IMR-90 (cell line): ENCODE results near the gene DBT. TPM values are rescaled to one million over a fixed set of nuclear protein-coding genes. Genes with fewer than 3 reads are reported as not detected.
"Not testable (repeated sequence)": the region's sequence is repeated elsewhere in the genome, so short reads cannot be mapped to it uniquely, and the experiment has no call there.

ENCODE experiments used
- ATAC-seq: fragments of 200-7000 bp; cut with Tn5 transposase; 2 replicates; pipeline ENCODE4 v1.9.1; 2020; ENCODE audit warnings: low read depth, mild to moderate bottlenecking, moderate library complexity
- BruUV-seq: library from RNA; stranded (reverse); fragments of 400-500 nt; replicated peaks from 2 replicates; lab custom pipeline; 2021; lab: Mats Ljungman, UMichigan
- CTCF ChIA-PET: fragments of 300-600 bp; formaldehyde crosslinking; extraction: SDS; loops from one replicate; lab custom pipeline; 2021; ENCODE audit warnings: antibody characterized with exemption; lab: Yijun Ruan, JAX
- POLR2A ChIA-PET: fragments of 300-600 bp; sonication (Branson Sonifier 250); formaldehyde crosslinking; loops from one replicate; lab custom pipeline; 2022; ENCODE audit warnings: antibody characterized with exemption; ENCODE audit not compliant: unreplicated experiment; lab: Charles Lee
- DNase-seq: peaks from one replicate; pipeline ENCODE4 v3.0.0; 2013
- H2AFZ ChIP-seq: replicated peaks from 2 replicates; pipeline ENCODE3; 2013; ENCODE audit warnings: low read length, mild to moderate bottlenecking; ENCODE audit not compliant: poor library complexity
- H2AK5ac ChIP-seq: 2 replicates; pipeline ENCODE4 v1.6.1; 2013; ENCODE audit warnings: low read depth, low read length, inconsistent platforms
- H2AK9ac ChIP-seq: replicated peaks from 2 replicates; pipeline ENCODE3; 2013; ENCODE audit warnings: mild to moderate bottlenecking, low read depth, low read length, moderate library complexity; ENCODE audit not compliant: poor library complexity
- H2BK120ac ChIP-seq: 2 replicates; pipeline ENCODE4 v1.6.1; 2013; ENCODE audit warnings: low read depth, low read length, inconsistent platforms
- H2BK15ac ChIP-seq: 3 replicates; pipeline ENCODE4 v1.6.1; 2013; ENCODE audit warnings: low read depth, low read length, inconsistent platforms
- H2BK20ac ChIP-seq: 2 replicates; pipeline ENCODE4 v1.6.1; 2013; ENCODE audit warnings: low read depth, mild to moderate bottlenecking, inconsistent platforms, low read length, moderate library complexity
- H2BK5ac ChIP-seq: 2 replicates; pipeline ENCODE4 v1.6.1; 2013; ENCODE audit warnings: mild to moderate bottlenecking, low read depth, low read length, inconsistent platforms; ENCODE audit not compliant: poor library complexity, severe bottlenecking
- H3K14ac ChIP-seq: replicated peaks from 2 replicates; pipeline ENCODE4 v1.6.1; 2013; ENCODE audit warnings: low read depth, low read length, inconsistent platforms
- H3K18ac ChIP-seq: 2 replicates; pipeline ENCODE4 v1.6.1; 2013; ENCODE audit warnings: low read depth, low read length, control low read depth
- H3K23ac ChIP-seq: 2 replicates; pipeline ENCODE4 v1.6.1; 2013; ENCODE audit warnings: low read depth, low read length, inconsistent platforms
- H3K27ac ChIP-seq: 2 replicates; pipeline ENCODE4 v1.5.1; 2013; ENCODE audit warnings: mild to moderate bottlenecking, control low read depth, low read length; ENCODE audit not compliant: insufficient read depth
- H3K27me3 ChIP-seq: 2 replicates; pipeline ENCODE4 v1.6.1; 2013; ENCODE audit warnings: low read length; ENCODE audit not compliant: control insufficient read depth, insufficient read depth
- H3K36me3 ChIP-seq: 2 replicates; pipeline ENCODE4 v1.6.1; 2013; ENCODE audit warnings: low read length, mixed read lengths; ENCODE audit not compliant: control insufficient read depth, insufficient read depth
- H3K4ac ChIP-seq: 2 replicates; pipeline ENCODE4 v1.6.1; 2013; ENCODE audit warnings: low read depth, low read length, inconsistent platforms
- H3K4me1 ChIP-seq: 2 replicates; pipeline ENCODE4 v1.6.1; 2013; ENCODE audit warnings: low read length, mixed read lengths; ENCODE audit not compliant: control insufficient read depth, insufficient read depth
- H3K4me2 ChIP-seq: 2 replicates; pipeline ENCODE4 v1.6.1; 2013; ENCODE audit warnings: low read depth, mild to moderate bottlenecking, control low read depth, low read length, moderate library complexity
- H3K4me3 ChIP-seq: 2 replicates; pipeline ENCODE4 v1.5.1; 2013; ENCODE audit warnings: low read depth, mild to moderate bottlenecking, control low read depth, low read length, moderate library complexity; ENCODE audit not compliant: insufficient read depth
- H3K56ac ChIP-seq: 2 replicates; pipeline ENCODE4 v1.6.1; 2013; ENCODE audit warnings: low read length, inconsistent platforms; ENCODE audit not compliant: insufficient read depth; ENCODE audit errors: extremely low read depth
- H3K79me1 ChIP-seq, 2 experiments: 2 replicates each; pipeline ENCODE4 v1.6.1; 2013; ENCODE audit warnings: low read length in 2 of 2, inconsistent platforms in 1 of 2, low read depth in 1 of 2
- H3K9ac ChIP-seq: 2 replicates; pipeline ENCODE4 v1.6.1; 2013; ENCODE audit warnings: low read depth, low read length, control low read depth
- H3K9me1 ChIP-seq: 2 replicates; pipeline ENCODE4 v1.6.1; 2013; ENCODE audit warnings: low read length, inconsistent platforms; ENCODE audit not compliant: insufficient read depth
- H3K9me3 ChIP-seq: 2 replicates; pipeline ENCODE4 v1.6.1; 2013; ENCODE audit warnings: low read length; ENCODE audit not compliant: control insufficient read depth, insufficient read depth
- H4K20me1 ChIP-seq: 2 replicates; pipeline ENCODE4 v1.6.1; 2013; ENCODE audit warnings: low read length, inconsistent platforms; ENCODE audit not compliant: insufficient read depth
- H4K5ac ChIP-seq: 2 replicates; pipeline ENCODE4 v1.6.1; 2013; ENCODE audit warnings: mild to moderate bottlenecking, low read depth, low read length, control low read depth
- H4K8ac ChIP-seq, 2 experiments: 2 replicates each; pipeline ENCODE4 v1.6.1; 2013; ENCODE audit warnings: low read depth in 2 of 2, low read length in 2 of 2, control low read depth in 1 of 2, inconsistent platforms in 1 of 2
- H4K91ac ChIP-seq: 2 replicates; pipeline ENCODE4 v1.6.1; 2013; ENCODE audit warnings: low read depth, low read length, inconsistent platforms; ENCODE audit not compliant: insufficient read depth
- WGBS, 2 experiments: methylation state at CpG; one replicate each; pipeline versions ENCODE4 v1.1.5 to v1.1.7; 2013; ENCODE audit warnings: missing lambda C conversion rate in 2 of 2; ENCODE audit not compliant: insufficient read length in 1 of 2; ENCODE audit errors: extremely low coverage in 2 of 2; 5-methylcytosine and 5-hydroxymethylcytosine counted together
- dilution Hi-C: fragments of 300-500 bp; cut with HindIII; formaldehyde crosslinking; loops from one replicate; pipeline ENCODE4 v1.14.3; 2018; ENCODE audit warnings: low sequenced_read_pairs; ENCODE audit not compliant: unreplicated experiment
- in situ Hi-C: fragments of 300-500 bp; cut with MboI; formaldehyde crosslinking; loops from 3 replicates; pipeline ENCODE4 v1.14.3; 2019; ENCODE audit warnings: low sequenced_read_pairs, inconsistent platforms, mixed read lengths
- intact Hi-C: fragments of 100-400 bp; cut with micrococcal nuclease; formaldehyde crosslinking; loops from 2 replicates; pipeline ENCODE4 v1.10.0; 2022
- polyA plus RNA-seq, 3 experiments: library from polyadenylated mRNA; depleted of rRNA; stranded (reverse); fragments of >200 nt; gene quantifications; 2 replicates each; pipeline ENCODE4 v1.2.3, GENCODE V29; 2012; ENCODE audit warnings: low replicate concordance in 1 of 3
- total RNA-seq: library from RNA; depleted of rRNA; stranded (reverse); fragments of >200 nt; gene quantifications from 2 replicates; pipeline ENCODE4 v1.2.3, GENCODE V29; 2012

The DBT gene
- total and polyA plus RNA-seq, 2 of the 4 experiments (the other 2 are of a cell fraction), result 3.4 to 3.8 TPM

- H2BK5ac ChIP-seq, dilution Hi-C loops, H2AK9ac ChIP-seq, H2BK15ac ChIP-seq, H3K4me3 ChIP-seq, BruUV-seq, H4K91ac ChIP-seq, H3K23ac ChIP-seq, H3K9ac ChIP-seq, H4K20me1 ChIP-seq, H3K27me3 ChIP-seq, H4K8ac ChIP-seq, DNase-seq, H4K5ac ChIP-seq, H3K18ac ChIP-seq, H2AFZ ChIP-seq, H2BK20ac ChIP-seq, H3K9me3 ChIP-seq, H3K27ac ChIP-seq, H2AK5ac ChIP-seq, H3K56ac ChIP-seq, H2BK120ac ChIP-seq, H3K9me1 ChIP-seq, H3K4ac ChIP-seq, H3K79me1 ChIP-seq, ATAC-seq, H3K14ac ChIP-seq, H3K4me1 ChIP-seq, POLR2A ChIA-PET, CTCF ChIA-PET, in situ Hi-C loops, H3K4me2 ChIP-seq: not testable (repeated sequence)
- WGBS, 2 experiments, result no CpG with 5 or more reads among the region's 4 CpGs
- intact Hi-C loops, result loop anchor here (10.0 kb wide), 1 partner anchor 89 kb away; no protein-coding TSS in a partner anchor
- H3K36me3 ChIP-seq, result peaks cover 20% of the 10 kb centered on the region
Measured at GRCh38 chr1:100233566-100233965, 16.1 kb downstream of the DBT start.
